ENCODE results near the gene PCED1A.

DNA sequence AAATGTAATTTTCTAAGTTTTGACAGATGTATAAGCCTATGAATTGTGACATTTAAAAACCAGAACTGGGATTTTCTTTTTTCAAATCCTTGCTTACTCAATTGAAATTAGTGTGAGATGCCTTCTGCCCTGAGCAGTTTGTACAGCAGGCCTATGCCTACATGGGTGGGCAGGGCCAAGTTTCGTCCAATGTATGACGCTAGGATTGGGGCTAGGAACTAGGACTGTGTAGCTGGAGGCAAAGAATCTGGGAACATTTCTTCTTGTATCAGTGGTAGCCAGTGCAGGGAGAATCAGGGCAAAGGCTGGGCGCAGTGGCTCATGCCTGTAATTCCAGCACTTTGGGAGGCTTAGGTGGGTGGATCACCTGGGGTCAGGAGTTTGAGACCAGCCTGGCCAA is 28.9 kb upstream of the PCED1A start:
- no peak for TF ChIP-seq POLR2A (IDR thresholded peaks at IDR 0.05; ENCODE audit: low read depth, low read length)
- no peak for TF ChIP-seq SPI1 (IDR thresholded peaks at IDR 0.05; ENCODE audit: low read depth, low read length)

Measured in GM12891 (cell line).